Glutamatergic neuron (in vitro differentiated cells): ENCODE data around the gene DIP2B. TPM values are rescaled to one million over a fixed set of nuclear protein-coding genes. Genes with fewer than 3 reads are reported as not detected.

Experiments used
- DNase-seq: peaks from one replicate; pipeline ENCODE4 v3.0.0; 2022
- H3K27ac Mint-ChIP-seq: one replicate; pipeline ENCODE4 v1.8.0; 2020; ENCODE audit warnings: mild to moderate bottlenecking, mixed read lengths, inconsistent platforms; ENCODE audit not compliant: unreplicated experiment
- H3K27me3 Mint-ChIP-seq: one replicate; pipeline ENCODE4 v1.8.0; 2020; ENCODE audit warnings: mild to moderate bottlenecking, moderate library complexity, mixed read lengths, inconsistent platforms; ENCODE audit not compliant: unreplicated experiment
- H3K36me3 Mint-ChIP-seq: one replicate; pipeline ENCODE4 v1.8.0; 2020; ENCODE audit warnings: mild to moderate bottlenecking, mixed read lengths, inconsistent platforms; ENCODE audit not compliant: unreplicated experiment
- H3K4me1 Mint-ChIP-seq: one replicate; pipeline ENCODE4 v1.8.0; 2020; ENCODE audit warnings: mild to moderate bottlenecking, low read depth, mixed read lengths, inconsistent platforms; ENCODE audit not compliant: unreplicated experiment
- H3K4me3 Mint-ChIP-seq: one replicate; pipeline ENCODE4 v1.8.0; 2020; ENCODE audit warnings: mild to moderate bottlenecking, mixed read lengths, inconsistent platforms; ENCODE audit not compliant: unreplicated experiment
- H3K9me3 Mint-ChIP-seq: one replicate; pipeline ENCODE4 v1.8.0; 2020; ENCODE audit warnings: mild to moderate bottlenecking, moderate library complexity, mixed read lengths, inconsistent platforms; ENCODE audit not compliant: unreplicated experiment
- total RNA-seq: library from RNA; stranded (reverse); fragmentation: NEBNext Ultra II Directional; extraction: Animal tissue kit (Norgen Biotek cat#: 25700); gene quantifications from one replicate; pipeline ENCODE4 v1.2.1, GENCODE V29; 2021; ENCODE audit not compliant: unreplicated experiment
- TF ChIP-seq, protein P1 (sequence below): fragments of 200-600 bp; sonication (generic); IDR thresholded peaks from one replicate; pipeline ENCODE4 v1.5.0; 2021; ENCODE audit not compliant: partially characterized antibody, unreplicated experiment

The DIP2B gene
- total RNA-seq, 1 donor from 2014 or later, result 37.3 TPM

DNA sequence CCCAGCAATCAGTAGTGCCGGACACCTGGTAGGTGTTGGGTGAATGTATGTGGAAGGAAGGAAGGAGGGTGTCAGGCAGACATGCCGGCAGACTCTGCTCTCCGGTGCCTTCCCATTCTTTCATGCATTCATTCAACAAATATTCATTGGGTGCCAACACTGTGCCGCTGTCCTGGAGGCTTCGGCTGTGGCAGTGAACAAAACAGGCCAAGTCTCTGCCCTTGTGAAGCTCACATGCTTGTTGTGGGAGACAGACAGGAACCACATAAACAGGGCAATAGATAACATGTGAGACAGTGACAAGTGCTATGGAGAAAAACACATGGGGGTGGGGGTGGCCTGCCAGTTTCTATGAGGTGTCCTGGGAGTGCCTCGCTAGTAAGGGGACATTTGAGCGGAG, 202.6 kb downstream of the DIP2B start:
- DNase-seq, result no peak
- Mint-ChIP-seq H3K27me3 (peaks cover 3% of the 10 kb centered on the region), H3K27ac (no peak overlapping the region), H3K4me1 (no peaks in the 10 kb centered on the region), H3K4me3 (no peak overlapping the region), H3K9me3 (peaks cover 2% of the 10 kb centered on the region), H3K36me3 (no peaks in the 10 kb centered on the region)
- TF ChIP-seq, protein P1, sequence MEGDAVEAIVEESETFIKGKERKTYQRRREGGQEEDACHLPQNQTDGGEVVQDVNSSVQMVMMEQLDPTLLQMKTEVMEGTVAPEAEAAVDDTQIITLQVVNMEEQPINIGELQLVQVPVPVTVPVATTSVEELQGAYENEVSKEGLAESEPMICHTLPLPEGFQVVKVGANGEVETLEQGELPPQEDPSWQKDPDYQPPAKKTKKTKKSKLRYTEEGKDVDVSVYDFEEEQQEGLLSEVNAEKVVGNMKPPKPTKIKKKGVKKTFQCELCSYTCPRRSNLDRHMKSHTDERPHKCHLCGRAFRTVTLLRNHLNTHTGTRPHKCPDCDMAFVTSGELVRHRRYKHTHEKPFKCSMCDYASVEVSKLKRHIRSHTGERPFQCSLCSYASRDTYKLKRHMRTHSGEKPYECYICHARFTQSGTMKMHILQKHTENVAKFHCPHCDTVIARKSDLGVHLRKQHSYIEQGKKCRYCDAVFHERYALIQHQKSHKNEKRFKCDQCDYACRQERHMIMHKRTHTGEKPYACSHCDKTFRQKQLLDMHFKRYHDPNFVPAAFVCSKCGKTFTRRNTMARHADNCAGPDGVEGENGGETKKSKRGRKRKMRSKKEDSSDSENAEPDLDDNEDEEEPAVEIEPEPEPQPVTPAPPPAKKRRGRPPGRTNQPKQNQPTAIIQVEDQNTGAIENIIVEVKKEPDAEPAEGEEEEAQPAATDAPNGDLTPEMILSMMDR, result no peak

DNA sequence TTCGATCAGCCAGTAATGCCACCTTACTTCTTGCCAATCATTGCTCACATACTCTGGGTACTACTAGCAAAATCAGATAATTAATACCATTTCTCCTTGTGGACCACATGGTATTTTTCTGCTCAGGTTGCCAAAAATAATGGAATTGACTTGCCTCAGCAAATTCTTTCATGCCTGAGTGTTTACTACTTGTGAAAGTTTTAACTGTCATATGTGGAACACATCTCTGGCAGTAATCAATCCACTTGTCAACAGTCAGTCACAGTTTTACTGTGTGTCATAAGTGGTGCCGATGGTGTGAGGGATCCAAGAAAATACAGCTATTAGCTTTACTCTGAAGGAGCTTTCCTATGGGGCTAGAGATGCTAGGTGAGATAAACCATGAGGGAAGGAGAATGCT, 203.8 kb downstream of the DIP2B start:
- DNase-seq, result no peak
- H3K36me3 Mint-ChIP-seq, result no peaks in the 10 kb centered on the region
- no peaks in the 10 kb centered on the region for H3K4me1 Mint-ChIP-seq
- H3K27ac Mint-ChIP-seq, result no peak overlapping the region
- H3K27me3 Mint-ChIP-seq, result peaks cover 3% of the 10 kb centered on the region
- H3K9me3 Mint-ChIP-seq, result peaks cover 2% of the 10 kb centered on the region
- no peak overlapping the region for H3K4me3 Mint-ChIP-seq
- TF ChIP-seq, protein P1, result no peak

DNA sequence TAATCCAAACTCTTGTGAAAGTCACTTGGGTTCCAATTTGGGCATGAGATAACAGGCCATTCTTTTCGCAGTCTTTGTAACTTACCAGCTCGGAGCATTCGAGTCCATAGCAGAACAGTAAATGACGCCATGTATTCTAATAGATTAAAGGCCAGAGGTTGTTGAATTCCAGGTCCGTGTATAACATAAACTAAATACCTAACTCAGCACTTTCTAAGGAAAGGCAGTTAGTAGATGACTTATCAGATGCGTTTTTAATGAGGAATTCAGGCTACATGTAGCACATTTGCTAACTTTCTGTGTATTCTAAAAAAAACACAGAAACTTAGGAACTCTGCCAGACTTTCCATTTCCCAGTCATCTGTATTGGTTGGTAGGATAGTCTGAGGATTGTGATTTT, 206.3 kb downstream of the DIP2B start:
- Mint-ChIP-seq H3K27me3 (peaks cover 3% of the 10 kb centered on the region), H3K36me3 (no peaks in the 10 kb centered on the region), H3K9me3 (peaks cover 2% of the 10 kb centered on the region), H3K27ac (no peak overlapping the region), H3K4me3 (no peak overlapping the region), H3K4me1 (no peaks in the 10 kb centered on the region)
- TF ChIP-seq, protein P1, result no peak
- no peak for DNase-seq

DNA sequence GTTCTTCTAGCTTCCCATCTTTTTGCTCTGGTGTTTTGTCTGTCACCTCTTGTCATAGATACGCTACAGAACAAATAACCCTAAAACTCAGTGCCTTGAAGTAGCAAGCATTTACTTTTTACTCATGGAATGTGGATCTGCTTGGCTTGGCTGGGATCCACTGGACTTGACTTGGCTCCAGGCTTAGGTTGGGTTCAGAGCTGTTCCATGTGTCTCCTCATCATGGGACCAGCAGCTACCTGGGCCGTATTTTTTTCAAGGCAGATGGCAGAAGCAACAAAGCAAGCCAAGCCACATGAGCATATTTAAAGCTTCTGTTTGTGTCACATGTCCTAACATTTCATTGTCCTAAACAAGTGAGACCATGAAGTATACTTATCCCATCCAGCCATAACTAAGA, 210.4 kb downstream of the DIP2B start:
- Mint-ChIP-seq H3K27me3 (no peaks in the 10 kb centered on the region), H3K4me1 (no peaks in the 10 kb centered on the region), H3K36me3 (no peaks in the 10 kb centered on the region), H3K4me3 (no peak overlapping the region), H3K9me3 (no peaks in the 10 kb centered on the region), H3K27ac (no peak overlapping the region)
- TF ChIP-seq, protein P1, result no peak
- no peak for DNase-seq

DNA sequence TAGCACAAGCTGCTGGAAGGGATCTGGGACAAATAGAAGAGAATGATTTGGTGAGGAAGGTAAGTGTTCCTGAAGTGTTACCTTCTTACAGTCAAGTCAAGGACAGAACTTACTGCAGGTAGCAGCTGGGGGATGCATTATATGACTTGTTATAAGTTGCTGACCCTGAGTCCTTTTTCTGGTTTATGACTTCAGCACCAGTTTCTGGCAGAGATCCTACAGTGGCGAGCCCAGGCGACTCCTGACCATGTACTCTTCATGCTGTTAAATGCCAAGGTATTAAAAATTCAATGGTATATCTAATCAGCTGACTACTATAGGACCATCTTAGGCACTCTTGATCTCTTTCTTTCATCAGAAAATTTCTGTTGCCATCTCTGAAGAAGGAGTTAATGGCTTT, 214.0 kb downstream of the DIP2B start:
- H3K27me3 Mint-ChIP-seq, result no peaks in the 10 kb centered on the region
- H3K4me1 Mint-ChIP-seq, result no peaks in the 10 kb centered on the region
- no peak for DNase-seq
- H3K27ac Mint-ChIP-seq, result no peak overlapping the region
- no peak overlapping the region for H3K4me3 Mint-ChIP-seq
- TF ChIP-seq, protein P1, result no peak
- H3K36me3 Mint-ChIP-seq, result no peaks in the 10 kb centered on the region
- no peaks in the 10 kb centered on the region for H3K9me3 Mint-ChIP-seq
